Measurements from ENCODE around the gene UVSSA. TPM values are rescaled to one million over a fixed set of nuclear protein-coding genes. Genes with fewer than 3 reads are reported as not detected.

Gene UVSSA
- total RNA-seq, 1 experiment from 2014 or later: 26.3 TPM

DNA sequence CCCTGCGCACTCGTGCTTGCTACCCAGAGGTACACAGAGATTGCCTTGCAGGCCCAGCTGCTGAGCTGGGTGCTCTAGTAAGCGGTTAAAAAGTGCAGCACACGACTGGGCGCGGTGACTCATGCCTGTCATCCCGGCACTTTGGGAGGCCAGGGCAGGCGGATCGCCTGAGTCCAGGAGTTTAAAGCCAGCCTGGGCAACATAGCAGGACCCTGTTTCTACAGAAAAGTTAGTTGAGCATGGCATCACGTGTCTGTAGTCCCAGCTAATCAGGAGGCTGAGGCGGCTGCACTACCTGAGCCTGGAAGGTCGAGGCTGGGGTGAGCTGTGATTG lies 5.5 kb downstream of the UVSSA start:
- no TSS peak for BruUV-seq (replicated peaks)
- CTCF ChIA-PET: no interaction called here
- H3K4me3 Mint-ChIP-seq (ENCODE audit: unreplicated experiment): no peak overlapping the region
- Histone ChIP-seq H3K36me3 (ENCODE audit: control insufficient read depth, insufficient read depth, low read length) (no peaks in the 10 kb centered on the region), H3K27me3 (replicated peaks; ENCODE audit: control insufficient read depth, insufficient read depth, low read length) (no peaks in the 10 kb centered on the region), H3K4me3 (ENCODE audit: low read depth, low read length) (no peak overlapping the region), H3K9me3 (no peaks in the 10 kb centered on the region), H3K4me1 (0 out of 2 replicates have a peak, but pooled peaks cover 10% of the 10 kb centered on the region)
- peaks cover 10% of the 10 kb centered on the region for H3K4me1 Mint-ChIP-seq (ENCODE audit: low read depth, unreplicated experiment)
- TF ChIP-seq, protein P1, sequence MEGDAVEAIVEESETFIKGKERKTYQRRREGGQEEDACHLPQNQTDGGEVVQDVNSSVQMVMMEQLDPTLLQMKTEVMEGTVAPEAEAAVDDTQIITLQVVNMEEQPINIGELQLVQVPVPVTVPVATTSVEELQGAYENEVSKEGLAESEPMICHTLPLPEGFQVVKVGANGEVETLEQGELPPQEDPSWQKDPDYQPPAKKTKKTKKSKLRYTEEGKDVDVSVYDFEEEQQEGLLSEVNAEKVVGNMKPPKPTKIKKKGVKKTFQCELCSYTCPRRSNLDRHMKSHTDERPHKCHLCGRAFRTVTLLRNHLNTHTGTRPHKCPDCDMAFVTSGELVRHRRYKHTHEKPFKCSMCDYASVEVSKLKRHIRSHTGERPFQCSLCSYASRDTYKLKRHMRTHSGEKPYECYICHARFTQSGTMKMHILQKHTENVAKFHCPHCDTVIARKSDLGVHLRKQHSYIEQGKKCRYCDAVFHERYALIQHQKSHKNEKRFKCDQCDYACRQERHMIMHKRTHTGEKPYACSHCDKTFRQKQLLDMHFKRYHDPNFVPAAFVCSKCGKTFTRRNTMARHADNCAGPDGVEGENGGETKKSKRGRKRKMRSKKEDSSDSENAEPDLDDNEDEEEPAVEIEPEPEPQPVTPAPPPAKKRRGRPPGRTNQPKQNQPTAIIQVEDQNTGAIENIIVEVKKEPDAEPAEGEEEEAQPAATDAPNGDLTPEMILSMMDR (IDR thresholded peaks at IDR 0.05; ENCODE audit: insufficient read depth in 1 of 2, low read depth in 1 of 2, low read length in 1 of 2, severe bottlenecking in 1 of 2, unreplicated experiment in 1 of 2): no peak
- no peaks in the 10 kb centered on the region for H3K36me3 Mint-ChIP-seq (ENCODE audit: insufficient read depth, unreplicated experiment)
- POLR2A ChIA-PET: no interaction called here
- no peaks in the 10 kb centered on the region for H3K27me3 Mint-ChIP-seq (ENCODE audit: insufficient read depth, unreplicated experiment)
- no peak overlapping the region for H3K27ac Mint-ChIP-seq (ENCODE audit: unreplicated experiment)
- H3K9me3 Mint-ChIP-seq (ENCODE audit: unreplicated experiment): no peaks in the 10 kb centered on the region
- intact Hi-C loops (cut with micrococcal nuclease; ENCODE audit: unreplicated experiment): loop anchor here (2.0 kb wide), 1 partner anchor 222 kb away; no protein-coding TSS in a partner anchor
- DNase-seq: no peak

DNA sequence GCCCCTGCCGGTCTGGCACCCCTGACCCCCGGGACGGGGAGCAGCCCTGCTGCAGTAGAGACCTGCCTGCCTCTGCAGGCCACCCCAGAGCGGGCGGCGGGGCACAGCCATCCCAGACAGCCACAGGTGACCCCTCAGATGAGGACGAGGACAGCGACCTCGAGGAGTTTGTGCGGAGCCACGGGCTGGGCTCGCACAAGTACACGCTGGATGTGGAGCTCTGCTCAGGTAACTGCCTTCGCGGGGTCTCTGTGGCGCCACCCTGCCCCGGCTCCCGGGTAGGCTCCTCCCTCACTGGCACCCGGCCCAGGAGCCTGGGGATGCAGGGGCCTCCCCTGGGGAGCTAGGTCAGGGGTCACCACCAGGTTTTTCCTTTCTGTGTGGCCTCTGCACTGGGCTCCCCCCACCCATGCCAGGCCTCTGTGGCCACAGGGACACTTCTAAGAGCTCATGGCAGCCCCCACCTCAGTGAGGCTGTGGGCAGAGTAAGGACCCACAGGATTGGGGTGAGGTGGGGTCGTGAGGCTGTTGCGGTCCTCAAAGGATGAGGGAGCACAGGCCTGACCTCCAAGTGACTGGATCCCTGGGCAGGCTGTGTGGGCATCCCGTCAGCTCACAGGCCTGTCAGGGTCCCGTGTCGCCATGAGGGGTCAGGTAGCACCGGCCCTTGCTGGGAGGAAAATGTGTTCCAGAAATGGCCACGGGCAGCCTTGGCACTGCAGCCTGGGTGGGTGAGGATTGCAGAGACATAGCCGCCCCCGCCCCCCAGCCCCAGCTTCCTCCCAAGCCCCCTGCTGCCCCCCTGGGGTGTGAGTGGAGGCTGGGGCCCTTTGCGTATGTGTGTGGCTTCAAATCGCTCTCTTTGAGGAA lies 6.4 kb downstream of the UVSSA start:
- DNase-seq: no peak
- H3K4me1 Mint-ChIP-seq (ENCODE audit: low read depth, unreplicated experiment): peaks cover 9% of the 10 kb centered on the region
- no peaks in the 10 kb centered on the region for H3K27me3 ChIP-seq (replicated peaks; ENCODE audit: control insufficient read depth, insufficient read depth, low read length)
- no peaks in the 10 kb centered on the region for H3K9me3 Mint-ChIP-seq (ENCODE audit: unreplicated experiment)
- intact Hi-C loops (cut with micrococcal nuclease; ENCODE audit: unreplicated experiment): loop anchor here (2.0 kb wide), 1 partner anchor 223 kb away; no protein-coding TSS in a partner anchor
- no peaks in the 10 kb centered on the region for H3K36me3 ChIP-seq (ENCODE audit: control insufficient read depth, insufficient read depth, low read length)
- TF ChIP-seq, protein P1 (IDR thresholded peaks at IDR 0.05; ENCODE audit: insufficient read depth in 1 of 2, low read depth in 1 of 2, low read length in 1 of 2, severe bottlenecking in 1 of 2, unreplicated experiment in 1 of 2): no peak
- BruUV-seq (replicated peaks): no TSS peak
- H3K4me3 Mint-ChIP-seq (ENCODE audit: unreplicated experiment): no peak overlapping the region
- H3K4me3 ChIP-seq (ENCODE audit: low read depth, low read length): no peak overlapping the region
- 0 out of 2 replicates have a peak, but pooled peaks cover 3% of the 10 kb centered on the region for H3K4me1 ChIP-seq
- no peak overlapping the region for H3K27ac Mint-ChIP-seq (ENCODE audit: unreplicated experiment)
- ChIA-PET CTCF (interaction anchor here (0.6 kb wide), 1 partner anchor 413 kb away, joined by 6 read pairs; no protein-coding TSS in a partner anchor), POLR2A (no interaction called here)
- H3K9me3 ChIP-seq: no peaks in the 10 kb centered on the region
- no peaks in the 10 kb centered on the region for H3K27me3 Mint-ChIP-seq (ENCODE audit: insufficient read depth, unreplicated experiment)
- no peaks in the 10 kb centered on the region for H3K36me3 Mint-ChIP-seq (ENCODE audit: insufficient read depth, unreplicated experiment)

DNA sequence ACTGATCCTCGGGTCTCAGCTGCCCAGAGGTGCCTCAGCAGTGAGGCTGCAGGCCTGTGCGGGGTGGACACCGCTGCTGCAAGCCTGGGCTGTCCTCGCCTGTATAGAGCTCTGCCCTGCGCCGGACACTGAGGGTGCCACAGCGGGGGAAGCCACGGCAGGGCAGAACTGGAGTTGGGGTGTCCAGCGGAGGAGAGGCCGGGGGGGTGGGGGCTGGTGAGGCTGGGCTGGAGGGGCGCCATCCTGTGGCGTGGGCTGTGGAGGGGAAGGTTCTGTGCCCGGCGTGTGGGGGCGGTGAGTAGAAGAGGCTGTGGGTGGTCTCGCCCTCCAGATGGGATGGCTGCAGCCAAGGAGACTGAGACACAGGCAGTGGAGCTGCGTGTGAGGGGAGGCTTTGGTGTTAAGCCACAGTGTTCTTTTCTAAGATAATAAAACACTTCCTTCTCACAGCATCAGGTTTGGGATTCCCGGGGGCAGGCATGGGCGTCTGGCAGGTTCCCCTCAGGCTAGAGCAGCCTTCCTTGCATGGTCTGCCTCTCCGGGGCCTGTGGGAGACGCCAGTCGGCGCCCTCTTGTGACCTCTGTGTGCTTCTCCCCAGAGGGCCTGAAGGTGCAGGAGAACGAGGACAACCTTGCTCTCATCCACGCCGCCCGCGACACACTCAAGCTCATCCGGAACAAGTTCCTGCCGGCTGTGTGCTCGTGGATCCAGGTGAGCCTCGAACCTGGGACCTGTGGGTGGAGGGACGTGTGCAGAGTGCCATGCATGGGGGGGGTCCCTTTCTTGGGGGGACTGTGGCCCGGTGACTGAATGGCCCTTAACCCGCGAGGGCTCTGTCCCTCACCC lies 7.4 kb downstream of the UVSSA start:
- Histone ChIP-seq H3K9me3 (no peaks in the 10 kb centered on the region), H3K27me3 (replicated peaks; ENCODE audit: control insufficient read depth, insufficient read depth, low read length) (no peaks in the 10 kb centered on the region), H3K4me3 (ENCODE audit: low read depth, low read length) (no peak overlapping the region), H3K36me3 (ENCODE audit: control insufficient read depth, insufficient read depth, low read length) (no peaks in the 10 kb centered on the region), H3K4me1 (no peaks in the 10 kb centered on the region)
- H3K36me3 Mint-ChIP-seq (ENCODE audit: insufficient read depth, unreplicated experiment): peaks cover under 1% of the 10 kb centered on the region
- intact Hi-C loops (cut with micrococcal nuclease; ENCODE audit: unreplicated experiment): no loop called here
- TF ChIP-seq, protein P1 (IDR thresholded peaks at IDR 0.05; ENCODE audit: insufficient read depth in 1 of 2, low read depth in 1 of 2, low read length in 1 of 2, severe bottlenecking in 1 of 2, unreplicated experiment in 1 of 2): no peak
- H3K27me3 Mint-ChIP-seq (ENCODE audit: insufficient read depth, unreplicated experiment): no peaks in the 10 kb centered on the region
- BruUV-seq (replicated peaks): no TSS peak
- H3K27ac Mint-ChIP-seq (ENCODE audit: unreplicated experiment): no peak overlapping the region
- H3K4me3 Mint-ChIP-seq (ENCODE audit: unreplicated experiment): no peak overlapping the region
- ChIA-PET POLR2A (no interaction called here), CTCF (interaction anchor here (0.6 to 1.2 kb wide), 2 partner anchors 111 to 414 kb away, joined by 3 to 6 read pairs; no protein-coding TSS in a partner anchor)
- no peak for DNase-seq
- H3K4me1 Mint-ChIP-seq (ENCODE audit: low read depth, unreplicated experiment): no peaks in the 10 kb centered on the region
- H3K9me3 Mint-ChIP-seq (ENCODE audit: unreplicated experiment): no peaks in the 10 kb centered on the region
